ENCODE results near the gene PGPEP1.

Gene PGPEP1

GRCh38 chr19:18306888-18307260, 33.5 kb upstream of the PGPEP1 start:
- H3K79me1 ChIP-seq (ENCODE audit: low read length), result peaks cover 22% of the 10 kb centered on the region
- H4K91ac ChIP-seq (ENCODE audit: low read depth, low read length), result no peak overlapping the region
- H4K8ac ChIP-seq (ENCODE audit: low read depth, low read length), result no peak overlapping the region
- no peak overlapping the region for H3K14ac ChIP-seq (ENCODE audit: low read length)
- peaks cover 2% of the 10 kb centered on the region for H3K9me3 ChIP-seq (ENCODE audit: insufficient read depth, low read depth, low read length)
- peaks cover 4% of the 10 kb centered on the region for H3K79me2 ChIP-seq (ENCODE audit: control insufficient read depth, insufficient read depth, low read length, poor library complexity)
- H3K23ac ChIP-seq (ENCODE audit: low read length), result no peak overlapping the region
- no peak for DNase-seq
- peaks cover 59 to 60% of the 10 kb centered on the region in 2 experiments for H3K36me3 ChIP-seq (ENCODE audit: control insufficient read depth in 1 of 2, insufficient read depth in 2 of 2, low read length in 2 of 2)
- H2BK5ac ChIP-seq (ENCODE audit: low read depth, low read length, poor library complexity), result no peak overlapping the region
- no peak overlapping the region for H3K27ac ChIP-seq (ENCODE audit: low read depth, low read length)
- H3K4ac ChIP-seq (ENCODE audit: low read depth, low read length), result no peak overlapping the region
- H3K4me3 ChIP-seq (ENCODE audit: low read depth, low read length), result no peak overlapping the region
- no CpG with 5 or more reads among the region's 14 CpGs for WGBS (ENCODE audit: extremely low coverage, insufficient coverage, insufficient read length)
- no peak overlapping the region for H3K18ac ChIP-seq (ENCODE audit: low read length)
- H2AK5ac ChIP-seq (ENCODE audit: low read length), result no peak overlapping the region
- H3K4me2 ChIP-seq (ENCODE audit: low read length), result no peak overlapping the region
- no peak overlapping the region for H2BK120ac ChIP-seq (ENCODE audit: insufficient read depth, low read length, poor library complexity)
- no peaks in the 10 kb centered on the region for H3K27me3 ChIP-seq (ENCODE audit: insufficient read depth, low read length)
- peaks cover 14 to 15% of the 10 kb centered on the region in 2 experiments for H3K4me1 ChIP-seq (ENCODE audit: control insufficient read depth in 1 of 2, insufficient read depth in 2 of 2, low read length in 2 of 2)
- H2BK12ac ChIP-seq (ENCODE audit: low read length), result no peak overlapping the region
- H3K9ac ChIP-seq (ENCODE audit: low read length), result no peak overlapping the region
- no peak overlapping the region for H4K12ac ChIP-seq (ENCODE audit: low read depth, low read length)
- no peak overlapping the region for H2AFZ ChIP-seq (ENCODE audit: insufficient read depth, low read length, poor library complexity)

GRCh38 chr19:18307271-18307681, 33.1 kb upstream of the PGPEP1 start:
- Histone ChIP-seq H3K18ac (ENCODE audit: low read length) (no peak overlapping the region), H2AK5ac (ENCODE audit: low read length) (no peak overlapping the region), H3K27me3 (ENCODE audit: insufficient read depth, low read length) (no peaks in the 10 kb centered on the region), H3K14ac (ENCODE audit: low read length) (no peak overlapping the region), H3K79me2 (ENCODE audit: control insufficient read depth, insufficient read depth, low read length, poor library complexity) (peaks cover 4% of the 10 kb centered on the region), H3K27ac (ENCODE audit: low read depth, low read length) (no peak overlapping the region), H2BK5ac (ENCODE audit: low read depth, low read length, poor library complexity) (no peak overlapping the region), H3K79me1 (ENCODE audit: low read length) (peaks cover 22% of the 10 kb centered on the region), H3K36me3 (ENCODE audit: control insufficient read depth in 1 of 2, insufficient read depth in 2 of 2, low read length in 2 of 2) (peaks cover 63 to 64% of the 10 kb centered on the region in 2 experiments), H2AFZ (ENCODE audit: insufficient read depth, low read length, poor library complexity) (no peak overlapping the region), H4K91ac (ENCODE audit: low read depth, low read length) (no peak overlapping the region), H2BK12ac (ENCODE audit: low read length) (no peak overlapping the region), H2BK120ac (ENCODE audit: insufficient read depth, low read length, poor library complexity) (no peak overlapping the region), H3K9me3 (ENCODE audit: insufficient read depth, low read depth, low read length) (peaks cover 2% of the 10 kb centered on the region), H4K12ac (ENCODE audit: low read depth, low read length) (no peak overlapping the region), H3K23ac (ENCODE audit: low read length) (no peak overlapping the region), H4K8ac (ENCODE audit: low read depth, low read length) (no peak overlapping the region), H3K4me3 (ENCODE audit: low read depth, low read length) (no peak overlapping the region), H3K9ac (ENCODE audit: low read length) (no peak overlapping the region), H3K4me1 (ENCODE audit: control insufficient read depth in 1 of 2, insufficient read depth in 2 of 2, low read length in 2 of 2) (peaks cover 14 to 15% of the 10 kb centered on the region in 2 experiments), H3K4me2 (ENCODE audit: low read length) (no peak overlapping the region), H3K4ac (ENCODE audit: low read depth, low read length) (no peak overlapping the region)
- no peak for DNase-seq
- WGBS (ENCODE audit: extremely low coverage, insufficient coverage, insufficient read length), result no CpG with 5 or more reads among the region's 19 CpGs

GRCh38 chr19:18308051-18308947, 32.1 kb upstream of the PGPEP1 start:
- Histone ChIP-seq H4K12ac (ENCODE audit: low read depth, low read length) (no peak overlapping the region), H3K4me2 (ENCODE audit: low read length) (no peak overlapping the region), H3K4ac (ENCODE audit: low read depth, low read length) (no peak overlapping the region), H3K9ac (ENCODE audit: low read length) (no peak overlapping the region), H3K14ac (ENCODE audit: low read length) (no peak overlapping the region), H2BK12ac (ENCODE audit: low read length) (no peak overlapping the region), H2BK120ac (ENCODE audit: insufficient read depth, low read length, poor library complexity) (no peak overlapping the region), H3K27ac (ENCODE audit: low read depth, low read length) (no peak overlapping the region), H3K27me3 (ENCODE audit: insufficient read depth, low read length) (no peaks in the 10 kb centered on the region), H3K4me1 (ENCODE audit: control insufficient read depth in 1 of 2, insufficient read depth in 2 of 2, low read length in 2 of 2) (peaks cover 13 to 15% of the 10 kb centered on the region in 2 experiments), H2BK5ac (ENCODE audit: low read depth, low read length, poor library complexity) (no peak overlapping the region), H3K4me3 (ENCODE audit: low read depth, low read length) (no peak overlapping the region), H3K79me1 (ENCODE audit: low read length) (peaks cover 18% of the 10 kb centered on the region), H4K8ac (ENCODE audit: low read depth, low read length) (no peak overlapping the region), H2AK5ac (ENCODE audit: low read length) (no peak overlapping the region), H3K79me2 (ENCODE audit: control insufficient read depth, insufficient read depth, low read length, poor library complexity) (peaks cover 4% of the 10 kb centered on the region), H4K91ac (ENCODE audit: low read depth, low read length) (no peak overlapping the region), H3K18ac (ENCODE audit: low read length) (no peak overlapping the region), H3K9me3 (ENCODE audit: insufficient read depth, low read depth, low read length) (peaks cover 2% of the 10 kb centered on the region), H3K23ac (ENCODE audit: low read length) (no peak overlapping the region), H3K36me3 (ENCODE audit: control insufficient read depth in 1 of 2, insufficient read depth in 2 of 2, low read length in 2 of 2) (peaks cover 72 to 74% of the 10 kb centered on the region in 2 experiments), H2AFZ (ENCODE audit: insufficient read depth, low read length, poor library complexity) (no peak overlapping the region)
- no CpG with 5 or more reads among the region's 20 CpGs for WGBS (ENCODE audit: extremely low coverage, insufficient coverage, insufficient read length)
- no peak for DNase-seq

- no peak overlapping the region for H2BK12ac ChIP-seq (ENCODE audit: low read length)
- H2AK5ac ChIP-seq (ENCODE audit: low read length), result no peak overlapping the region
- H3K27ac ChIP-seq (ENCODE audit: low read depth, low read length), result no peak overlapping the region
Observed at GRCh38 chr19:18308948-18309325, 31.5 kb upstream of the PGPEP1 start.

More at GRCh38 chr19:18308948-18309325, 31.5 kb upstream of the PGPEP1 start:
- H4K12ac ChIP-seq (ENCODE audit: low read depth, low read length), result no peak overlapping the region
- no peak overlapping the region for H3K4ac ChIP-seq (ENCODE audit: low read depth, low read length)
- no peak for DNase-seq
- H3K9me3 ChIP-seq (ENCODE audit: insufficient read depth, low read depth, low read length), result peaks cover 2% of the 10 kb centered on the region
- H3K36me3 ChIP-seq (ENCODE audit: control insufficient read depth in 1 of 2, insufficient read depth in 2 of 2, low read length in 2 of 2), result peaks cover 74 to 75% of the 10 kb centered on the region in 2 experiments
- no peak overlapping the region for H2AFZ ChIP-seq (ENCODE audit: insufficient read depth, low read length, poor library complexity)
- H3K23ac ChIP-seq (ENCODE audit: low read length), result no peak overlapping the region
- H3K9ac ChIP-seq (ENCODE audit: low read length), result no peak overlapping the region
- no peak overlapping the region for H2BK120ac ChIP-seq (ENCODE audit: insufficient read depth, low read length, poor library complexity)
- no CpG with 5 or more reads among the region's 7 CpGs for WGBS (ENCODE audit: extremely low coverage, insufficient coverage, insufficient read length)
- H3K14ac ChIP-seq (ENCODE audit: low read length), result no peak overlapping the region
- H3K79me2 ChIP-seq (ENCODE audit: control insufficient read depth, insufficient read depth, low read length, poor library complexity), result peaks cover 4% of the 10 kb centered on the region
- H3K4me3 ChIP-seq (ENCODE audit: low read depth, low read length), result no peak overlapping the region
- no peak overlapping the region for H3K4me2 ChIP-seq (ENCODE audit: low read length)
- H4K91ac ChIP-seq (ENCODE audit: low read depth, low read length), result no peak overlapping the region
- no peaks in the 10 kb centered on the region for H3K27me3 ChIP-seq (ENCODE audit: insufficient read depth, low read length)
- peaks cover 15% of the 10 kb centered on the region for H3K79me1 ChIP-seq (ENCODE audit: low read length)
- no peak overlapping the region for H2BK5ac ChIP-seq (ENCODE audit: low read depth, low read length, poor library complexity)
- H3K4me1 ChIP-seq (ENCODE audit: control insufficient read depth in 1 of 2, insufficient read depth in 2 of 2, low read length in 2 of 2), result peaks cover 12 to 14% of the 10 kb centered on the region in 2 experiments
- H3K18ac ChIP-seq (ENCODE audit: low read length), result no peak overlapping the region
- no peak overlapping the region for H4K8ac ChIP-seq (ENCODE audit: low read depth, low read length)
